ENCODE results near the gene ABHD6.

Gene ABHD6, protein sequence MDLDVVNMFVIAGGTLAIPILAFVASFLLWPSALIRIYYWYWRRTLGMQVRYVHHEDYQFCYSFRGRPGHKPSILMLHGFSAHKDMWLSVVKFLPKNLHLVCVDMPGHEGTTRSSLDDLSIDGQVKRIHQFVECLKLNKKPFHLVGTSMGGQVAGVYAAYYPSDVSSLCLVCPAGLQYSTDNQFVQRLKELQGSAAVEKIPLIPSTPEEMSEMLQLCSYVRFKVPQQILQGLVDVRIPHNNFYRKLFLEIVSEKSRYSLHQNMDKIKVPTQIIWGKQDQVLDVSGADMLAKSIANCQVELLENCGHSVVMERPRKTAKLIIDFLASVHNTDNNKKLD

DNA sequence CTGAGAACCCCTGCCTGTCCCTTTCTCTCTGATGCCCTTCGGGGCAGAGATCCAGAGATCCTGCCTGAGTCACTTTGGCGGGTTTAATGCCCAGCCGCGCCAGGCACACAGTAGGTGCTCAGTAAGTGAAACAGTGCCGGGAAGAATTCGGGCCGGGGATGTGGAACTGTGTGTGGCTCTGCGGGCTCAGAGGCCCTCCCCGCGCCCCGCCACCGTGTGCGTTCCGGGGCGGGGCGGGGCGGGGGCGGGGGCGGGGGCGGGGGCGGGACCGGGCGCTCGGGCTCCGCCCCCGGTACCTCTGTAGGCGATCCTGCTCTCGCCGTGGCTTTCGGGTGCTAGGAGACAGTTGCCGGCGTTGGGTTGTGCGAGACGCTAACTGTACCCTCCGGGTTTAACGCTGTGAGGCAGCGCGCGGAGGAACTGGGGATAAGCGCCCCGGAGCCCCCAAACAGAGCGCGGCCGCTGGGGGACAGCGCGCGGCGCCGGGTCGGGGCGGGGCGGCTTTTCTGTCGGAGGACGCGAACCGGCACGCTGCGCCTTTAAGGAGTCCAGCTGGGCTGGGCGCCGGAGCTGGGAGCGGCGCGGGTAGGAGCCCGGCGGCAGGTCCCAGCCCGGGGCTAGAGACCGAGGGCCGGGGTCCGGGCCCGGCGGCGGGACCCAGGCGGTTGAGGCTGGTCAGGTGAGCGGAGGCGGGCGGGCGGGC is at the start of gene ABHD6:
ABHD6 (plus strand) TSS at position 555 of the 703 bp plus-strand sequence. CDS start 18,795 bp downstream, outside the sequence.
- peak within 1 kb of the TSS; percentile 72 for H3K9ac ChIP-seq (ENCODE audit: low read length)
- no peak within 1 kb of the TSS; the same call in 1 of the 2 replicates for H3K27ac ChIP-seq (ENCODE audit: low read depth, low read length)

DNA sequence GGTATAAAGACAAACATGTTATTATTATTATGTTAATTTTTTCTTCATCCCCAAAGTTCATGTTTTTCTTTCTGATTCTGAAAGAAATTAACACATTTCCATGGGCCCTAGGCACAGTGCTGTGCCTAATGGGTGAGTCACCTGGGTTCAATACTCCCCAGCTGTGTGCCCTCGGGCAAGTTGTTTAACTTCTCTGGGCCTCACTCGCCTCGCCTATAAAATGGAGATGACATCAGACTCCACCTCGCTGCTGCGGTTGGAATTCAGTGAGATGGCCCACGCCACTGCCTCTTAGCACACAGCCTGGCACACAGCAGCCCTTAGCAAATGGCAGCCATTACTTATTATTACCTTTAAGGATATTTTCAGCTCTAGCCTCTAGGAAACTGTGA is 49.4 kb upstream of the ABHD6 start:
- Histone ChIP-seq H3K9me3 (ENCODE audit: control insufficient read depth, insufficient read depth, low read depth, low read length) (no peaks in the 10 kb centered on the region), H3K4me1 (ENCODE audit: control insufficient read depth, insufficient read depth, low read length) (peaks cover 19% of the 10 kb centered on the region), H3K27ac (ENCODE audit: low read depth, low read length) (no peak overlapping the region), H3K27me3 (ENCODE audit: control insufficient read depth, insufficient read depth, low read length) (no peaks in the 10 kb centered on the region), H3K4me3 (ENCODE audit: low read depth, low read length) (no peak overlapping the region), H3K9ac (ENCODE audit: low read length) (no peak overlapping the region), H3K36me3 (ENCODE audit: control insufficient read depth, insufficient read depth, low read length) (no peaks in the 10 kb centered on the region)

More for the DNA sequence above, at the start of gene ABHD6:
- H3K36me3 ChIP-seq (ENCODE audit: control insufficient read depth, insufficient read depth, low read length) = no peaks in the 10 kb centered on the region
- peak within 1 kb of the TSS; percentile 96 for H3K4me3 ChIP-seq (ENCODE audit: low read depth, low read length)
- H3K4me1 ChIP-seq (ENCODE audit: control insufficient read depth, insufficient read depth, low read length) = peaks cover 12% of the 10 kb centered on the region
- peaks cover 42% of the 10 kb centered on the region for H3K27me3 ChIP-seq (ENCODE audit: control insufficient read depth, insufficient read depth, low read length)
- no peaks in the 10 kb centered on the region for H3K9me3 ChIP-seq (ENCODE audit: control insufficient read depth, insufficient read depth, low read depth, low read length)

DNA sequence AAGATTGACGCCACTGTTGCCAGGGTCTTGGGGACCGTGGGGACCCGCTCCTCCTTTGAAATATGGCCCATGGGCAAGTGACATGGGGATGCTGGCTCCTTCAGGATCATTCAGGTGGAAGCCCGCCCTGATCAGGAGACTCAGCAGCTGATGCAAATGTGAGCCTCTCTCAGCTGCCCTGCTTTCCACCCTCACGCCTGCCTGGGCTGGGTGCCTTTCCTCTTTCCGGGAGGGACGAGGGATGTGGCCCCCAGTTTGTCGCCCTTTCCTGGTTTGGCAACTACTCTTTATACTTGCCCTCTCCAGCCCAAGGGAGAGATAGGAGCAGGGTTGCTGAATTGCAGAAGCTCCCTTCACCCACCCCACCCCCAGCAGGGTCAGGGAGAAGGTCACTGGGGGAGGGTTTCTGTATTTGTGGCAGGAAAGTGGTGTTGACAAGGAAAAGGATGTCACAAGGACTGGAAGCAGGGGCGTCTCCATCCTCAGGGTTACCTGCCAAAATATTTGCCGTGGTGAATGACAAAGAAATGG is 48.6 kb upstream of the ABHD6 start:
- no peak overlapping the region for H3K27ac ChIP-seq (ENCODE audit: low read depth, low read length)
- no peak overlapping the region for H3K9ac ChIP-seq (ENCODE audit: low read length)
- no peaks in the 10 kb centered on the region for H3K27me3 ChIP-seq (ENCODE audit: control insufficient read depth, insufficient read depth, low read length)
- no peaks in the 10 kb centered on the region for H3K36me3 ChIP-seq (ENCODE audit: control insufficient read depth, insufficient read depth, low read length)
- H3K4me1 ChIP-seq (ENCODE audit: control insufficient read depth, insufficient read depth, low read length) = peaks cover 19% of the 10 kb centered on the region
- H3K9me3 ChIP-seq (ENCODE audit: control insufficient read depth, insufficient read depth, low read depth, low read length) = no peaks in the 10 kb centered on the region
- H3K4me3 ChIP-seq (ENCODE audit: low read depth, low read length) = no peak overlapping the region

DNA sequence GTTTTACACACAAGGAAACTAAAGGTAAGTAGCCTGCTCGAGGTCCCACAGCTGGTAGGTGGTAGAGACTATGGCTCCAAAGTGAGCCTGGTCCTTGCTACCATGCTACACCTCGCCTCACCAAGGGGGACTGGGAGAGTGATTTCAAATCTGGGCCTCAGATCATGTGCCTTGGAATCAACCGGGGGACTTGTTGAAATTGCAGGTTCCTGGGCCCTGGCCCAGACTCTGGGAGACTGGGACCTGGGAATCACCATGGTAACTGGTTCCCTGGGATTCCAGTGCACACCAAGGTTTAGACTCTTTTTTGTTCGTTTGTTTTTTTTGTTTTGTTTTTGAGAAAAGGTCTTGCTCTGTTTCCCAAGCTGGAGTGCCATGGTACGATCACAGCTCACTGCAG is 47.9 kb upstream of the ABHD6 start:
- Histone ChIP-seq H3K4me3 (ENCODE audit: low read depth, low read length) (no peak overlapping the region), H3K27ac (ENCODE audit: low read depth, low read length) (no peak overlapping the region), H3K36me3 (ENCODE audit: control insufficient read depth, insufficient read depth, low read length) (no peaks in the 10 kb centered on the region), H3K27me3 (ENCODE audit: control insufficient read depth, insufficient read depth, low read length) (no peaks in the 10 kb centered on the region), H3K9ac (ENCODE audit: low read length) (no peak overlapping the region), H3K9me3 (ENCODE audit: control insufficient read depth, insufficient read depth, low read depth, low read length) (no peaks in the 10 kb centered on the region), H3K4me1 (ENCODE audit: control insufficient read depth, insufficient read depth, low read length) (peaks cover 19% of the 10 kb centered on the region)

DNA sequence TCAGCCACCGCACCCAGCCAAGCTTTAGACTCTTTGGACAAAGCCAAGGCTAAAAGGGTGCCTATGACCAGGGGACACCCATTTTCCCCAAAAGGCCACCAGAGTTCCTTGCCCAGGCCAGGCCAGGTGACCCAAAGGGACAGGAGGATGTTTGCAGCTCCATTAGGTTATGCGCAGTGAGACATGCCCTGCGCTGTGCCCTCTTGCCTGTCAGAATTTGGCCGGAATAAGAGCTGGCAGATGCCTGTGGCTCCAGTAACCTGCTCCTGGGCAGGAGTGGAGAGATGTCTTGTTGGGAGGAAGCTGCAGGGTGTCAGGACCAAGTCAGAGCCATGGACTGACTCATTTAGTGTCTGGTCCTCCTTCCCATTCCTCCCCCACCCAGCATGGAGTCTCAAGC is 47.3 kb upstream of the ABHD6 start:
- Histone ChIP-seq H3K9me3 (ENCODE audit: control insufficient read depth, insufficient read depth, low read depth, low read length) (no peaks in the 10 kb centered on the region), H3K4me3 (ENCODE audit: low read depth, low read length) (no peak overlapping the region), H3K36me3 (ENCODE audit: control insufficient read depth, insufficient read depth, low read length) (no peaks in the 10 kb centered on the region), H3K4me1 (ENCODE audit: control insufficient read depth, insufficient read depth, low read length) (peaks cover 19% of the 10 kb centered on the region), H3K9ac (ENCODE audit: low read length) (no peak overlapping the region), H3K27me3 (ENCODE audit: control insufficient read depth, insufficient read depth, low read length) (no peaks in the 10 kb centered on the region), H3K27ac (ENCODE audit: low read depth, low read length) (no peak overlapping the region)

DNA sequence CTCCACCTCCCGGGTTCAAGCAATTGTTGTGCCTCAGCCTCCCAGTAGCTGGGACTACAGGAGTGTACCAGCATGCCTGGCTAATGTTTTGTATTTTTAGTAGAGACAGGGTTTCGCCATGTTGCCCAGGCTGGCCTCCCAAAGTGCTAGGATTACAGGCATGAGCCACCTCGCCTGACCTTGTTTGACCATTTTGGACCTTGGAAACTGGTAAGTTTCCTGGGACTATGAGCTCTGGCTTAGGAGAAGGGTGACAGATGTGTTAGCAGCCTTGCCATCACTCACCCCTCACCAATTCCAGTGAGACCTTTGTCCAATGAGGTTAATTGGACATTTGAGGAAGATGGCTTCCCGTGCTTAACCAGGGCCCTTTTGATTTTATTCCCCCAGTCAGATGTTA is 46.7 kb upstream of the ABHD6 start:
- Histone ChIP-seq H3K9ac (ENCODE audit: low read length) (no peak overlapping the region), H3K27ac (ENCODE audit: low read depth, low read length) (no peak overlapping the region), H3K4me1 (ENCODE audit: control insufficient read depth, insufficient read depth, low read length) (peaks cover 19% of the 10 kb centered on the region), H3K4me3 (ENCODE audit: low read depth, low read length) (no peak overlapping the region), H3K27me3 (ENCODE audit: control insufficient read depth, insufficient read depth, low read length) (no peaks in the 10 kb centered on the region), H3K36me3 (ENCODE audit: control insufficient read depth, insufficient read depth, low read length) (no peaks in the 10 kb centered on the region), H3K9me3 (ENCODE audit: control insufficient read depth, insufficient read depth, low read depth, low read length) (no peaks in the 10 kb centered on the region)

DNA sequence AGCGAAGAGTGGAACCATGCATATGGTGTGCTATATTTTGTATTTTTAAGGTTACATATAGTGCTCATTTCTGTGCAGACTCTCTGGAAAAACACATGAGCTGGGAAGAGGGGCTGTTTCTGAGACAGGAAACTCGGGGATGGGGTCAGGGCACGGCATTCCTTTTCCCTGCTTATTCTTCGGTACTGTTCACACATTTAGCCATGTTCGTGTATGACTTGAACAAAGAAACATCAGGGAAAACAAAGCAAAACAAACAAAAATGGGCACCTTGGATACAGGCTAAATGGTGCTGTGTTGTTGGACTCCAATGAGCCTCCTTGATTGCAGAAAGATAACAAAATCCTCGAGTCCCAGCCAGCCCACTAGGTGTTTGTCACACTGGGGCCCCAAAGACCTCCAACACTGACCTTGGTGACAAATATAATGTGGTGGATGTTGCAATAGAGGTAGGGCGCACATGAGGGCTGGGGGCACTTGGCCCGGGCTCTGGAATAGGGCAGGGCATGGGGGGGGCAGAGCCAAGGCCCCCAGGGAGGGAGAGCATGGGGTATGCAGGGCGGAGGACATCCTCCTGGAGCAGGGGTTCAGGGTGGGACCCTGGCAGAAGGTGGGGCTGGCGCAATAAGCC is 46.1 kb upstream of the ABHD6 start:
- Histone ChIP-seq H3K9me3 (ENCODE audit: control insufficient read depth, insufficient read depth, low read depth, low read length) (no peaks in the 10 kb centered on the region), H3K4me3 (ENCODE audit: low read depth, low read length) (no peak overlapping the region), H3K36me3 (ENCODE audit: control insufficient read depth, insufficient read depth, low read length) (no peaks in the 10 kb centered on the region), H3K4me1 (ENCODE audit: control insufficient read depth, insufficient read depth, low read length) (peaks cover 19% of the 10 kb centered on the region), H3K27me3 (ENCODE audit: control insufficient read depth, insufficient read depth, low read length) (no peaks in the 10 kb centered on the region), H3K9ac (ENCODE audit: low read length) (no peak overlapping the region), H3K27ac (ENCODE audit: low read depth, low read length) (no peak overlapping the region)

DNA sequence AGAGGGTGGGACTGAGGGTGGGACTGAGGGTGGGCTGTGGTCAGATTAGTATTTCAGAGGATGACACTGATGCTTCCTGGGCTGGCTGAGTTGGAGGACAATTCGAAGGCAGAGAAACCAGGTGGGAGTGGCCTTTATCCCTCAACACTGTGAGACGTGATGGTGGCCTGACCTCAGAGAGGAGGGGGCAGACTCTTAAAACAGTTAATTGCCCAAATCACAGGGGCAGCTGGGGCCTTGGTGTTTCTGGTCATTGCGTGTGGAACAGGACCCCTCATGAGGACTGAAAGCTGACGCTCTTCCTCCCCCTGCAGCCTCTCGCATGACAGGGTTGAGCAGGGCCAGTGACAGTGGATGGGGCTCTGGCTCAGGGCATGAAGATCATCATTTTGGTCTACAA is 45.5 kb upstream of the ABHD6 start:
- no peak overlapping the region for H3K27ac ChIP-seq (ENCODE audit: low read depth, low read length)
- H3K4me1 ChIP-seq (ENCODE audit: control insufficient read depth, insufficient read depth, low read length) = peaks cover 19% of the 10 kb centered on the region
- no peaks in the 10 kb centered on the region for H3K9me3 ChIP-seq (ENCODE audit: control insufficient read depth, insufficient read depth, low read depth, low read length)
- H3K27me3 ChIP-seq (ENCODE audit: control insufficient read depth, insufficient read depth, low read length) = no peaks in the 10 kb centered on the region
- H3K36me3 ChIP-seq (ENCODE audit: control insufficient read depth, insufficient read depth, low read length) = no peaks in the 10 kb centered on the region
- no peak overlapping the region for H3K4me3 ChIP-seq (ENCODE audit: low read depth, low read length)
- no peak overlapping the region for H3K9ac ChIP-seq (ENCODE audit: low read length)

DNA sequence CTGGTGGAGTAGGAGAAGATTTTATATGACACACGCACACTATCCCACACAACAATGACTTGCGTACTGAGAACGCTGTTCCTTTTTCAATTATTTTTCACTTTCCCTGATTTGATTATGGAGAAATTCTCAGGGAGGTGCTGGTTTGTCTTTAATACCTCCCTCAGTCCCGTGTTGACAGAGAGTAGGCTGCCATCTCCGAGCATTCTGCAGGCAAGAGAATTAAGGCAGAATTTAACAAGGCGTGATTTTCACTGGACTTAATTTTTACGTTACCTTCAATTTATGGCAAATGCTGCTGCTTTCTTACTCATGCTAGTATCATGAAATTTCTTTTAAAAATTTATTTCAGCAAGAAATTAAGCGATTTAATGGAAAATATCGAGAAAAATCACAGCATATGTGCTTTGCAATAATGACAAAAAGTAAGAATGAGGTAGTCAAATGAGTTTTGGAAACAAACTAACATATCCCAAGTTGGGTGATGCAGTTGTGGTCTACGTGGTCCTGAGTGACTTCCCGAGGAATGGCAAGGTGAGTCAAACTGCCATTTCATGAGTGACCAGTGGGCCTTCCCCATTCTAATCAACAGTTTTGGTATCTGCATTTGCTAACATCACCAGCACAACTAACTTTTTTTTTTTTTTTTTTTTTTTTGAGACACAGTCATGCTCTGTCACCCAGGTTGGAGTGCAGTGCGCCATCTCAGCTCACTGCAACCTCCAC is 43.7 kb upstream of the ABHD6 start:
- H3K27ac ChIP-seq (ENCODE audit: low read depth, low read length) = no peak overlapping the region
- H3K36me3 ChIP-seq (ENCODE audit: control insufficient read depth, insufficient read depth, low read length) = no peaks in the 10 kb centered on the region
- H3K27me3 ChIP-seq (ENCODE audit: control insufficient read depth, insufficient read depth, low read length) = no peaks in the 10 kb centered on the region
- no peaks in the 10 kb centered on the region for H3K9me3 ChIP-seq (ENCODE audit: control insufficient read depth, insufficient read depth, low read depth, low read length)
- H3K4me3 ChIP-seq (ENCODE audit: low read depth, low read length) = no peak overlapping the region
- peaks cover 13% of the 10 kb centered on the region for H3K4me1 ChIP-seq (ENCODE audit: control insufficient read depth, insufficient read depth, low read length)
- no peak overlapping the region for H3K9ac ChIP-seq (ENCODE audit: low read length)

DNA sequence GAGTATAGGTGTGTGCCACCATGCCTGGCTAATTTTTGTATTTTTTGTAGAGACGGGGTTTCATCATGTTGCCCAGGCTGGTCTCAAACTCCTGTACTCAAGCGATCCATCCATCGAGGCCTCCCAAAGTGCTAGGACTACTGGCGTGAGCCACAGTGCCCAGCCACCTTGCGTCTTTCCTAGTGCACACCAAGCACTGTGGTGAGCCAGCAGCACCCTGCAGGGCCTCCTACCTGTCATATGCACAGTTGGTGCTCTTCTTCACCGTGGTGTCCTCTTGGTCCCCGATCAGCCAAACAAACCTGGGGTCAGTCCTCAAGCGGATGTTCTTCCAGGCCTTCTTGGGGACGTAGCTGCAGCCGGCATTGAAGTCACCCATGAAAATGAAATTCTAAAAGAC is 40.0 kb upstream of the ABHD6 start:
- H3K9me3 ChIP-seq (ENCODE audit: control insufficient read depth, insufficient read depth, low read depth, low read length) = peaks cover 5% of the 10 kb centered on the region; the same call in 1 of the 2 replicates
- H3K4me3 ChIP-seq (ENCODE audit: low read depth, low read length) = no peak overlapping the region
- H3K27me3 ChIP-seq (ENCODE audit: control insufficient read depth, insufficient read depth, low read length) = no peaks in the 10 kb centered on the region
- no peaks in the 10 kb centered on the region for H3K4me1 ChIP-seq (ENCODE audit: control insufficient read depth, insufficient read depth, low read length)
- no peaks in the 10 kb centered on the region for H3K36me3 ChIP-seq (ENCODE audit: control insufficient read depth, insufficient read depth, low read length)
- no peak overlapping the region for H3K9ac ChIP-seq (ENCODE audit: low read length)
- no peak overlapping the region for H3K27ac ChIP-seq (ENCODE audit: low read depth, low read length)
